ENCODE measurements around the gene DGAT2.
A peak's percentile ranks its signal among the peaks of the same experiment; 100 is the strongest.
"Not testable (repeated sequence)": the region's sequence is repeated elsewhere in the genome, so short reads cannot be mapped to it uniquely, and the experiment has no call there.

DGAT2 gene

GRCh38 chr11:75768112-75768908, at the start of gene DGAT2:
TSS of gene DGAT2 (plus strand) at chr11:75768778. CDS start at chr11:75768992, 214 bp downstream.
- DNase-seq (ENCODE audit: low read depth in 2 of 2), result peak; percentile 66 to 67

- no peak for DNase-seq (ENCODE audit: low read depth in 2 of 2)
Measured at GRCh38 chr11:75719340-75720239, 49.0 kb upstream of the DGAT2 start.

GRCh38 chr11:75720639-75721038, 47.9 kb upstream of the DGAT2 start:
- no peak for DNase-seq (ENCODE audit: low read depth in 2 of 2)

GRCh38 chr11:75721852-75722668, 46.5 kb upstream of the DGAT2 start:
- DNase-seq (ENCODE audit: low read depth in 2 of 2), result no peak

DNA sequence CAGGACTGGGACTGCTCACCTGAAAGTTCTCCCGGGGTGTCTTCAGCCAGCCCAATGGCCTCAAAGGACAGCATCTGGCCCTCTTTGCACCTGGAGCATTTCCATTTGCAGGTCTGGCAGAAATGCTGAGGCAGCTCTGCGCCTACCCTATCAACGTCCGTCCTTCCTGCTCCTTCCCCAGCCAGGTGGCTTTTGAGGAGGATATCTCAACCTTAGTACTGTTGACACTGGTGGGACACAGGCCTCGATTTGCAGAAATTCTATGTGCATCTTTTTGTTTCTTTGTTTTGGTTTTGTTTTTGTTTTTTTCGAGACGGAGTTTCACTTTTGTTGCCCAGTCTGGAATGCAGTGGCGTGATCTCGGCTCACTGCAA, 45.9 kb upstream of the DGAT2 start:
- DNase-seq (ENCODE audit: low read depth in 2 of 2), result no peak

DNA sequence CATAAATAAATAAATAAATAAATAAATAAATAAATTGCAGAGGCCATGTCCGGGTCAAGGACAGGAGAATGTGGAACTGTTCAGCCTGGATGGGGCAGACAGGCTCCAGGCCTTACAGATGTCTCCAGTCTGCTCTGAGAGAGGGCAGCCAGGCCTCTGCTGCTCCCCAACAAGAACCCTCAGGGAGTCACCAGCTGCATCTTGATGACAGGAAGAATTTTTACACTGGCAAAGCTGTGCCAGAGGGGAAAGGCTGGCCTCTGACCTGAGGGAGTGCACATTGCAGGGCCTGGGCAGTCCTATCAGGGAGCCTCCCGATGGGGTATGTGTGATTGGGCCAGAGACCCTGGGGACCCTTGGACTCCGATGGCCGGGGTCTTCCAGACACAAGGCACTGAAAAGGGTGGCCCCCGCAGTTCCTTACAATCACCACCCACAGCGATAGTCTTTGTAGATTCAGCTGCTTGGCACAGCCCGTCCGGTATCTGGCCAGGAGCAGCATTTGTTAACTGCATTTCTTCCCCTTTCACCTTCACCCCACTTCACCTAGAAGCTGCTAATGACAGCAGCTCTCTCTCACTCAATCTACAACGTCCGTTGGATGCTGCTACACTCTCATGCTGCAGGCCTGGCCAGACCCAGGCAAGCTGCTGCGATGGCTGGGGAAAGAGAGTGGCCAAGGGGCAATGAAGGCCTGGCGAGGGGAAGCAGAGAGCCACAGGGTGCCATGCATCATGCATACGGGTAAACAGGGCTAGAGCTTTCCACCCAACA, 42.8 kb upstream of the DGAT2 start:
- DNase-seq (ENCODE audit: low read depth in 2 of 2), result no peak

- DNase-seq (ENCODE audit: low read depth in 2 of 2), result no peak
Measured at GRCh38 chr11:75728992-75729391, 39.6 kb upstream of the DGAT2 start.

- no peak for DNase-seq (ENCODE audit: low read depth in 2 of 2)
Measured at GRCh38 chr11:75731095-75731494, 37.5 kb upstream of the DGAT2 start.

DNA sequence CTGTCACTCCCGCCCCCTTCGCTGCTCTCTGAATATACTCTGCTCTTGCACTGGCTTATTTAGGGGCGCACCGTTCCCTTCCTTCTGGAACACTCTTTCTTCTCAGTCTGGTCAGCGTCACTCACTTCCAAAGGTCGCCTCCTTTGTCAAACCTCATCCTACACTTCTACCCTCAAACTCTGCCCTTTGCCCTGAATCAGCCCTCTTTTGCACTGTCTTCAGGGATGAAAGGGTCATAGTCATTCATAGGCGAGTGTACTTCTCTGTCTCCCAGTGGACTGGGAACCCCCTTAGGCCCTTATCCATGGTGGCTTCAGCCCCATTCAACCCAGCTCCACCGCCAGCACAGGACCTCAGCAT, 35.5 kb upstream of the DGAT2 start:
- no peak for DNase-seq (ENCODE audit: low read depth in 2 of 2)

- DNase-seq (ENCODE audit: low read depth in 2 of 2), result no peak
Measured at GRCh38 chr11:75733431-75734107, 35.0 kb upstream of the DGAT2 start.

GRCh38 chr11:75734491-75735180, 33.9 kb upstream of the DGAT2 start:
- DNase-seq (ENCODE audit: low read depth in 2 of 2), result no peak

DNA sequence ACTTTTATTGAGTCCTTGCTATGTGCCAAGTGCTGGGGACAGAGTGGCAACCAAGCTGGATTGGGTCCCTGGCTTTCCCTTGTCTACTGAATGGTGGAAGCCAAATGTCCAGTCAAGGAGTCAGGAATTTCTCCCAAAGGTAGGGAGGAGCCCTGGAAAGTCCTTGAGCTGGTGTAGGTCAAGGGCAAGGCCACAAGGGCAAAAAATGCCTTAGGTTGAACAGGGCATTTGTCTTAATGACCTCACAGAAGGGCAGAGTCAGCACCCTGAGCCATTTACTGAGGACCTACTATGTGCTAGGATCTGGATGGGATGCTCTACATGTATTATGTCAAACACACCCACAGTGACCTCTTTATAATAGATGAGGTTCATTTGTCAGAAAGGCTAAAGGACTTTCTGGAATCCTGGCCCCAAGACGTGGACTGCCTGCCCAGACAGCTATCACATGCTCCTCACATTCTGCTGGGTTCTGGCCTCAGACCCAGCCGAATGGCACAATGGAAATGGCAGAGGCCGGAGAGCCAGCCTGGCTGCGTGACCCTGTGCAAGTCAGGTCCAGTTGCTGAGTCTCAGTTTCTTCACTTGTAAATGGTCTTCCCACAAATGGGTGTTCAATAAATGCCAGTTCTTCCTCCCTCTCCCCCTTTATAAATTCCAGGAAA, 33.3 kb upstream of the DGAT2 start:
- DNase-seq (ENCODE audit: low read depth in 2 of 2), result no peak

DNA sequence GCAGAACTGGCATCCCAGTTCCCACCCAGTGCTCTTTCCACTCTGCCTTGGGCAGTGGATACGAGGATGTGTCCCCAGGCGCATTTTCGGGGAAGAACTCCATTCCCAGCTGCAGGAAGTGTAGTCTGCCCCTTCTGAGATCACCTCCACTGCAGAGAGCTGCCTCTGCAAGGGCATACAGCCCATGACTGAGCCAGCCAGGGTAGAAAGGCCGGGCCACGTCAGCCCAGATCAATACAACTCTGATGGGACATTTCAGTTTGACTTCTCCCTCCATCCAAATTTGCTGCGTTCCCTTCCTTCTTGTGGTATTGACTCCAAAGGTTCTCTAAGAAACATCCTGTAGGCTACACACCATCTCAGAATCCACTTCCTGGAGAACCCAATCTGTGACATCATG, 31.3 kb upstream of the DGAT2 start:
- DNase-seq (ENCODE audit: low read depth in 2 of 2), result no peak

GRCh38 chr11:75740681-75741080, 27.9 kb upstream of the DGAT2 start:
- DNase-seq (ENCODE audit: low read depth in 2 of 2), result no peak

DNA sequence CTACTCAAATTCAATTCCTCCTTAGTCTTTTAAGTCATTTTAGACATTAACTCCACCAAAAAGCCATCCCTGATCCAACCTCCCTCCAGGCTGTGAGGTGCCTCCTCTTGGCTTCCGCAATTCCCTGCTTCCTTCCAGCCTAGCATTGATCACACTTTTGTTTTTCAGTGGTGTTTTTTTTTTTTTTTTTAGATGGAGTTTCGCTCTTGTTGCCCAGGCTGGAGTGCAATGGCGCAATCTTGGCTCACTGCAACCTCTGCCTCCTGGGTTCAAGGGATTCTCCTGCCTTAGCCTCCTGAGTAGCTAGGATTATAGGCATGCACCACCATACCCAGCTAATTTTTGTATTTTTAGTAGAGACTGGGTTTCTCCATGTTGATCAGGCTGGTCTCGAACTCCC, 25.4 kb upstream of the DGAT2 start:
- DNase-seq (ENCODE audit: low read depth in 2 of 2), result not testable (repeated sequence)

- DNase-seq (ENCODE audit: low read depth in 2 of 2), result no peak
Measured at GRCh38 chr11:75743711-75744563, 24.6 kb upstream of the DGAT2 start.

DNA sequence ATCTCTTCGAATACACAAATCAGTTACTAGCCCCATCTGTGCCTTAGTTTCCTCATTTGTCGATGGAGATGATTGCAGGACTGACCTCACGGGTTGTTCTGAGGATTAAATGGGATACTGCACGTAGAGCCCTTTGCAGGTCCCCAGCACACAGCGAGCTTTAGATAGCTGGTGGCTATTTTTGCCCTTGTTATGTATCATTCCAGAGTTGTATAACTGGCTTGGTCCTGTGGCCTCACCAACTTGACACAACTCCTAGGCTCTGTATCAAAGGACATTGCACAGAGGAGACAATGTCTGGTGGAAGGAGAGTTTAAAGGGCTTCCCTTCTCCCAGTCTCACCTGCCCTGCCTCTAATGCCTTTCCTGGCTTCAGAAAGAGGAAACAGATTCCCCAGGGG, 22.8 kb upstream of the DGAT2 start:
- DNase-seq (ENCODE audit: low read depth in 2 of 2), result no peak

DNA sequence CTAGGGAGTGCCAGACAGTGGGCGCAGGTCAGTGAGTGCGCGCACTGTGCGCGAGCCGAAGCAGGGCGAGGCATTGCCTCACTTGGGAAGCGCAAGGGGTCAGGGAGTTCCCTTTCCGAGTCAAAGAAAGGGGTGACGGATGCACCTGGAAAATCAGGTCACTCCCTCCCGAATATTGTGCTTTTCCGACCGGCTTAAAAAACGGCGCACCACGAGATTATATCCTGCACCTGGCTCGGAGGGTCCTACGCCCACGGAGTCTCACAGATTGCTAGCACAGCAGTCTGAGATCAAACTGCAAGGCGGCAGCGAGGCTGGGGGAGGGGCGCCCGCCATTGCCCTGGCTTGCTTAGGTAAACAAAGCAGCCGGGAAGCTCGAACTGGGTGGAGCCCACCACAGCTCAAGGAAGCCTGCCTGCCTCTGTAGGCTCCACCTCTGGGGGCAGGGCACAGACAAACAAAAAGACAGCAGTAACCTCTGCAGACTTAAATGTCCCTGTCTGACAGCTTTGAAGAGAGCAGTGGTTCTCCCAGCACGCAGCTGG, 19.8 kb upstream of the DGAT2 start:
- DNase-seq (ENCODE audit: low read depth in 2 of 2), result not testable (repeated sequence)

All from stimulated activated CD4-positive, alpha-beta T cell treated with anti-CD3 and anti-CD28 coated beads, Interleukin-4, amount 100 ng/mL, for 48 hours (primary cell).